NCI-H226 (cell line): ENCODE results near the gene PPM1N.
"Not testable (repeated sequence)": the region's sequence is repeated elsewhere in the genome, so short reads cannot be mapped to it uniquely, and the experiment has no call there.

Experiments used
- DNase-seq: peaks from one replicate; pipeline ENCODE4 v3.0.0-alpha.2; 2015

PPM1N gene

DNA sequence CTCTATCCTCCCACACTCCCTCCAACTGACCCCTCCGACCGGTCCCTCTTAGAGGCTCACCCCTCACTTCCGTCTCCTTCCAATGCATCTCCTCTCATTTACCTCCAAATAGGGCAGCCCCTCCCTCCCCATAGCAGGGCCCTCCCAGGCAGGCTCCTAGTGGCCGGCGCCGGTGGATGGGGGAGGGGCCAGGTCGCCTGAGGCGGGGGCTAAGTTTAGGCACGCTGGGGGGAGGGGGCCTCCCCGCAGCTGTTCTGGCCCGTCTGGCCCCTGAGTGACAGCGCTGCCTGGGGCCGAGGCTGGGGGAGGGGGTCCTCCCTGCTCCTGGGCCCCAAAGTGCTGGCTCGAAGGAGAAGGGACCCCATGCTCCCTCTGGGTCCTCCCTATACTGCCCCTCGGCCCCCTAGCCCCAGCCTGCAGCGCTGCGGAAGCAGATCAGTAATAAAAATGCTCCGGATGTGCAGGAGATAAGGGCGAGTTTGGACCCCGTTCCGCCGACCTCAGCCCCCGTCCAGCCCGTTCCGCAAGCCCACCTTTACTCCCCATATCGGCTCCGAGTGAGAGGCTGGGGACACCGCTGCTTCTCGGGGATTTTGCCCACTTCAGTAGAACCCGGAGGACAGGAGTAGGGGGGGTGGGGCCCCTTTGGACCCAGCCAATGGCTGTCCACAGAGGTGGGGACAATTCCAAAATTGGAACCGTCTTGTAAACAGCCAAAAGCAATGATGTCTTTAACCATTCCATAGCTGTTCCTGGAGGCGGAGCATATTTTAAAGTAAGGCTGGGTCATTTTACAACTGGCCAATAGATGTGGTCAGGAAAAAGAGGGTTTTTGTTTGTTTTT lies 5.4 kb upstream of the PPM1N start:
- no peak for DNase-seq

DNA sequence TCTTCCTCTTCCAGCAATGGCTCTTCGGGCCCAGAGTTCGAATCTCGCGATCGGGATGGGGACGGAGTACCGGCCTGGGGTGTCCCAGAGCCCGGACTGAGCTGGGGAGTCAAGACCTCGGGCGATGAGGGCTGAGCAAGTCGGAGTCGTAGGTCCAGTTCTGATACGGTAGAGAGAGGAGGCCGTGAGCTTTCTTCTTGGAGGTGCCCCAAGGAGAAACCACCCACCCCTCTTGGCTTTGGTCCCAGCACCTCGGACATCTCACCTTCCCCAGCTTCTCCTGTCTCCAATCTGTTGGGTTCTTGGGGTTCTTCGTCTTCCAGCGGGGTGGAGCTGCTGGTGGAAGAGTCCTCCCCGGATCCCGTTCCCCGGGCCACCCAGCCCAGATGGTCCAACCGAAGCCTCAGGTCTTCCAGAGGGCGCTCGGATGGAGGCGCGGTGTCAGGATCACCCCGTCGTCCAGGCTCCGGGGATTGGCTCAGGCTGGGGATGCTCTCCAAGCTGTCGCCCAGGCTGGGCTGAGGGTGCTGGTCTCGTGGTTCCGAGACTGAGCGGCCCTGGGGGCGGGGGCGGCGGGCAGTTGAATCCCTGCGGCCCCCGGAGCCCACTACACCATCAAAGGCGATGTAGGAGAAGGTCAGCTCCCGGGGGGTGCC lies 3.9 kb upstream of the PPM1N start:
- DNase-seq, result no peak

DNA sequence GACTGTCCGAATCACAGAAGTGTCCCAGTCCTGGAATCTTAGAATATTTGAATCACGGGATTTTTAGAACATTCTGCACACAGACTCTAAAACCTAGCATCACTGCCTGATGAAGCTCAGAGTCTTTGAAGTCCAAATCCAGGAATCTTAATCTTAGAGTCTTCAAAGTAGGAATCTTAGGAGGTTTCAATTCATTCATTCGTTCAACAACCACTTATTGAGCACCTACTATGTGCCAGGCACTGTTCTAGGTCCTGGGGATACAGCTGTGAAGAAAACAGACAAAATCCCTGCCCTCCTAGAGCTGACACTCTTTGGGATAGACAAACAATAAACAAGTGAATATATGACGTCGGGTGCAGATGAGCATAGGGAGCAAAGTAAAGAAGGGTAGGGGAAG lies 3.1 kb upstream of the PPM1N start:
- no peak for DNase-seq

DNA sequence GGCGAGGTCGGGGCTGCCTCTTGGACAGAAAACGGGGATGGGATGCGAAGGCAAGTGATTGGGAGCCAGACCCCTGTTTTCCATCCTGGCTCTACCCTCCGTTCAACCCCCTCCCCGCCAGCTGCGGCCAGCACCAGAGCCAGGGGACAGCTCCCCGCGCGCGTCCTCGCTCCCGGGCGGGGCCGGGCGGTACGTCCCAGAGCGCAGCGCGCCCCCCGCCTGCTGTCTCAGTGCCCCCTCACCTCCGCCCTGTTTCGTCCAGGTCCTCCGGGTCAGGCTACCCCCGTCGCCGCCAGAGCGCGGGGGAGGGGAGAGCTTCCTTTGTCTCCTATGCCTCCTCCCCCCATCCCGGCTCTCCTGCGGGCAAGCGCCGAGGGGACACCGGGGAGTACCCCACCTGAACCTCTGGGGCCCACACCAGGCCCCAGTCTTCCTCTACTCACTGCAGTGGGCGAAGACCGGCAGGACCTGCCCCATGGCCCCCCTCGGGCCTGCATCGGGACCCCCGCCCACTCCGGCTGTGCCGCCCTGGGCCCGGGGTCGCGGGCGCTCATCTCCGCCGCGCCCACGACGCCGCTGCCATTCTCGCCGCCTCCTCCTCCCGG lies 1.8 kb upstream of the PPM1N start:
- DNase-seq, result no peak

DNA sequence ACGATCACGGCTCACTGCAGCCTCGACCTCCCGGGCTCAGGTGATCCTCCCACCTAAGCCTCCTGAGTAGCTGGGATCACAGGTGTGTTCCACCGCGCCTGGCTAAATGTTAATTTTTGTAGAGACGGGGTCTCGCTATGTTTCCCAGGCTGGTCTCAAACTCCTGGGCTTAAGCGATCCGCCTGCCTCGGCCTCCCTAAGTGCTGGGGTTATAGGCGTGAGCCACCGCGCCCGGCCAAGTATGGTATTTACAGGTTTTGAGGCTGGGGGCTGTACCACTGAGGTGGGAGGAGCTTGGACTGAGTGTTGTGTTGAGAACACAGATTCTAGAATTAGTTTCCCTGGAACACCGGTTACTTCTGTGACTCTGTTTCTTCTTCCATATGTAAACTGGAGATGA lies 452 bp upstream of the PPM1N start:
- no peak for DNase-seq

DNA sequence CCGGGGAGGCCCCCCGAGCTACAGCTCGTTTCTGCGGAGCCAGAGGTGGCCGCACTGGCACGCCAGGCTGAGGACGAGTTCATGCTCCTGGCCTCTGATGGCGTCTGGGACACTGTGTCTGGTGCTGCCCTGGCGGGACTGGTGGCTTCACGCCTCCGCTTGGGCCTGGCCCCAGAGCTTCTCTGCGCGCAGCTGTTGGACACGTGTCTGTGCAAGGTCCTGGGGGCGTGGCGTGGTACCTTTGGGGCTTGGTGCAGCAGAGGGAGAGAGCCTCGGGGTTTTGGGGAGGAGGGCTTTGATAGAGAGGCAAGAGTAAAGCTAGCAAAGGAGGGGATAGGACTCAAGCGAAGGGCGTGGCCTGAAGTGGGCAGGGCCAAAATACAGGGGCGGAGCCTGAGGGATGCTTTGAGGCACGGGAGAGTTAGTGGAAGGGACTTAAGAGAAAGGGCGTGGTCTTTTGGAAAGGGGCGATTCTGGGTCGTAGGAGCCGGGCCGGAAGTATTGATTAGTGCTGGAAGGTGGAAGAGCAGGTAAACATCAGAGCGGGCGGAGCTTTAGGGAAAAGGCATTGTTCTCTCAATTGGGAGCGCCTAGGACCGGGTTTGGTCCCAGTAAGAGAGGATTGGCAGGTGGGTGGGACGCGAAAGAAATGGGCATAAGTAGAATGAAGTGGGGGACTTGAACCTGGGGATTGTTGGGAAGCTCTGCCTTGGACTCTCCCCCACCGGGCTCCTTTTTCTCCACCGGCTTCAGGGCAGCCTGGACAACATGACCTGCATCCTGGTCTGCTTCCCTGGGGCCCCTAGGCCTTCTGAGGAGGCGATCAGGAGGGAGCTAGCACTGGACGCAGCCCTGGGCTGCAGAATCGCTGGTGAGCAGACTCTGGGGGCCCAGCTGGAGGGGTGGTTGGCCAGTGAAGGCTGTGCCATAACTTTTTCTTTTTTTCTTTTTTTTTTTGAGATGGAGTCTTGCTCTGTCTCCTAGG lies 1.2 kb downstream of the PPM1N start:
- no peak for DNase-seq

DNA sequence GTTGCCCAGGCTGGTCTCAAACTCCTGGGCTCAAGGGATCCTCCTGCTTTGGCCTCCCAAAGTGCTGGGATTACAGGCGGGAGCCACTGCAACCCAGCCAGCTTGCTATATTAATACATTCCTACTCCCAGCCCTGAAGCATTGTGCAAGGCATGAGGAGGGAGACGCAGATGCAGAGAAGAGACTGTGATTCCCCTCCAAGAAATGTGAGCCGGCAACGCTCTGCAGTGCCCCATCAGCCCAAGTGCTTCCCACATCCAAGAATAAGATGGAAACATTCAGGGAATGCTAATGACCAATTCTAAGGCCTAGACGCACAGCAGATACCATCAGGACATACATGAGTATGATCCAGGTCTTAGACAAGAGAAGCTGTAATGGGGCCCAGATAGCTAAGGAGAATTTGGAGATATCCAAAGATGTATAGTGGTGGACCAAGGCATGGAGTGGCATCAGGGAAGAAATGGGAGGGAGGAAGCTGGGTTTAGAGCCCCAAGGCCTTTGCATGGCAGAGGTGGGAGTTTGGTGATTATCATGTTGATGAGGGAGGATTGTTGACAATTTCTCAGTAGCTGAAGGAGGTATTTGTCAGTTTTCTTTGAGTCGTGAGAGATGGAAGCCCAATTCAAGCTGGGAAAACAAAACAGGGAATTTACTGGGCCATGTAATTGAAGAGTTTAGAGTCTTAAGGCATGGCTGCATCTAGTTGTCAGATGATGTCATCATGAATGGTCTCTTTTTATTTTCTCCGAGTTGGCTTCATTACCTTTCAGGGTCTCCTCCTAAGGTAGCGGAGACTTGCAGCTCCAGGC lies 2.9 kb downstream of the PPM1N start:
- DNase-seq, result no peak

DNA sequence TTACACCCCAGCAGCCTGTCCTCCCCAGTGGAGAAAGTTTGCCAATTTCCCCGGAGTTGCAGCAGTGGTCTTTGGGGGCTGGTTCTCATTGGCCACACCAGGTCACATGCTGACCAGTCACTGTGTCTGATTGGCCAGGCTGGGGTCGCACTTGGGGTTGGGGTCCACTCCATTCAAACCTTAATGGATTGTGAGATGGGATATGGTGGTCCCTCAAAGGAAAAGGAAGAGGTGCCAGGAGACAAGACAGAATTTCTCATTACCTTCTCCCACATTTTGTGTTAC lies 3.4 kb downstream of the PPM1N start:
- no peak for DNase-seq

DNA sequence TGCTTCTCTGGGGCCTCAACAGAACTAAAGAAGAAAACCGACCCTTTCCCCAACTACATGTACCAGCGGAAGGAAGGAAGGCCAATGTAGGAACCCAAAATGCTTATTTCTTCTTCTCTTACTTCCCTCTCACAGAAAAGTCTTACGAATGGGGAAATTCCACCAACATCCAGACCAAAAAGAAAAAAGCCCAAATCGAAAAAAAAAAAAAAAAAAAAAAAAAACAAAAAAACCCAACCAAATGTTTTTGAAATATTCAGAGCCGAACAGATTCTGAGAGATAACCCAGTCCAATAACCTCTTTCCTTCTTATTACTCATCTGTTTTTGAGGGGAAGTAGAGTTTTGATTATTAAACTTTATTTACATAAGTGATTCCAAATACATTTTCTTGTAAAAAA lies 3.9 kb downstream of the PPM1N start:
- no peak for DNase-seq

DNA sequence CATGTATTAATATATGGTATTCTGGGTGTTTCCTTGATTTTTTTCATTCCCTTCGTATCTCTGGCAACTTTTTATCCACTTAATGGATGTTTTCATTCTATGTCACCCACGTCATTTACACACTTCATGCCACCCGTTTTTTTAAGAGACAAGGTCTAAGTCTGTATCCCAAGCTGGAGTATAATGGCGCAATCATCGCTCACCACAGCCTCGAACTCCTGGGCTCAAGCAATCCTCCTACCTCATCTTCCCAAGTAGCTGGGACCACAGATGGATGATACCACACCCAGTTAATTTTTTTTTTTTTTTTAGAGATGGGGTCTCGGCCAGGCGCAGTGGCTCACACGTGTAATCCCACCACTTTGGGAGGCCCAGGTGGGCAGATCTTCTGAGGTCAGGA lies 5.7 kb downstream of the PPM1N start:
- DNase-seq, result no peak

DNA sequence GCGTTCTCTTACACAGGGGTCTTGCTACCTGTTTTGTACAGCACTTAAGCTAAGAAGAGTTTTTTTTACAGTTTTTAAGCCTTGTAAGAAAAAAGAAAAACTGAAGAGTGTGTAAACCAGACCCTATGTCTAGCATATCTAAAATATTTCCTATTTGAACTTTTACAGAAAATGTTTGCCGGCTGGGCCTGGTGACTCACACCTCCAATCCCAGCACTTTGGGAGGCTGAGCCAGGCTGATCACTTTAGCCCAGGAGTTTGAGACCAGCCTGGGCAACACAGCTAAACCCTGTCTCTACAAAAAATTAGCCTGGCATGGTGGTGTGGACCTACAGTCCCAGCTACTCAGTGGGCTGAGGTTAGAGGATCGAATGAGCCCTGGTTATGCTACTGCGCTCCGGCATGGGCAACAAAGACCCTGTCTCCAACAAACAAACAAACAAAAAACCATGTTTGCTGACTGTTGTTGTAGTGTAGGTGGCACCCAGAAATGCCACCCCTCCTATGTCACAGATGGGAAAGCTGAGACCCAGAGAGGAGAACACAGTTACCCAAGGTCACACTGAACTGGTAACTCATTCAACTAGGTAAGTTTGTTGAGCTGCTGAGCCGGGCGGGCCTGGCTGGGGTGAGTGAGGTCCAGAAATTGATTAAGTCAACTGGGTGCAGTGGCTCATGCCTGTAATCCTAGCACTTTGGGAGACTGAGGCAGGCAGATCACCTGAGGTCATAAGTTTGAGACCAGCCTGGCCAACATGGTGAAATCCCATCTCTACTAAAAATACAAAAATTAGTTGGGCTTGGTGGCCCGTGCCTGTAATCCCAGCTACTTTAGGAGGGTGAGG lies 7.1 kb downstream of the PPM1N start:
- DNase-seq, result peak; percentile 33

DNA sequence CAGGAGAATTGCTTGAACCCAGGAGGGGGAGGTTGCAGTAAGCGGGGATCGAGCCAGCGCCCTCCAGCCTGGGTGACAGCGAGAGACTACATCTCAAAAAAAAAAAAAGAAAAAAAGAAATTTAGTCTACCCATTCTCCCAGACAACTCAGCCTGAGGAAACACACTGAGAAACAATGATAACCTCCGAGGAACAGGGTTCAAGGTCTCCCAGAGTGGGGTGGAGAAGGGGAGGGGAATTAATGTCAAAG lies 7.7 kb downstream of the PPM1N start:
- DNase-seq, result no peak

DNA sequence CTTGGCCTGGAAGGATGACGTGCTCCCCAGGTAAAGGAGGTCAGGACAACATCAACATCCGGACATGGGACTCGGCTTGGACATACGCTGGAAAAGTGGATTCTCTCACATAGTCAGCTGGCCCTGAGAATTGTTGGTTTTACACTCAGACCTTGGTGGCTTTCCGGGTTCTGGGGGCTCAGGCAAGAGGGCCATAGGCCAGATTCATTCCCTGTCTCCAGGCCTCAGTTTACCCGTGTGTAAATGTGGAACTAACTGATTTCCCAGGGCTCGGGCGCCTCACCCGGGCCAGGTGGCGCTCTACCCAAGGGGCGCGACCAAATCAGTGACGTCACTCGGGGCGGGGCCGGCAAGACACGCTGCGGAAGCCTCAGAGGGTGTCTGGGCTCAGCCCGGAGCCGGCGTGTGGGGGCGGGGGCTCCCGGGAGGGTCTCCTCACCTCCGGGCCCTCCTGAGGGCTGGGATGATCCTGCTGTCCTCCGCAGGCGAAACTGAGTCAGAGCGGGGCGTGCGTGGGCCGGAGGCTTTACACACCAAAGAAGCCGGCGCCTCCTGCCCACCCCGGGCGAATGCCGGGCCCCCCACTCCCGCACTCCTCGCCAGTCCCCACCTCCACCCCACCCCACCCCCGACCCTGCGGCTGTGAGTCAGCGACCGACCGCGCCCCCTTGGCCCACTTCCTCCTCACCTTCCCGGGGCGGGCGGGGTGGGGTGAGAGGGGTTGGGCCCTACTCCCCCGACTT lies 8.2 kb downstream of the PPM1N start:
- peak; percentile 91 for DNase-seq

DNA sequence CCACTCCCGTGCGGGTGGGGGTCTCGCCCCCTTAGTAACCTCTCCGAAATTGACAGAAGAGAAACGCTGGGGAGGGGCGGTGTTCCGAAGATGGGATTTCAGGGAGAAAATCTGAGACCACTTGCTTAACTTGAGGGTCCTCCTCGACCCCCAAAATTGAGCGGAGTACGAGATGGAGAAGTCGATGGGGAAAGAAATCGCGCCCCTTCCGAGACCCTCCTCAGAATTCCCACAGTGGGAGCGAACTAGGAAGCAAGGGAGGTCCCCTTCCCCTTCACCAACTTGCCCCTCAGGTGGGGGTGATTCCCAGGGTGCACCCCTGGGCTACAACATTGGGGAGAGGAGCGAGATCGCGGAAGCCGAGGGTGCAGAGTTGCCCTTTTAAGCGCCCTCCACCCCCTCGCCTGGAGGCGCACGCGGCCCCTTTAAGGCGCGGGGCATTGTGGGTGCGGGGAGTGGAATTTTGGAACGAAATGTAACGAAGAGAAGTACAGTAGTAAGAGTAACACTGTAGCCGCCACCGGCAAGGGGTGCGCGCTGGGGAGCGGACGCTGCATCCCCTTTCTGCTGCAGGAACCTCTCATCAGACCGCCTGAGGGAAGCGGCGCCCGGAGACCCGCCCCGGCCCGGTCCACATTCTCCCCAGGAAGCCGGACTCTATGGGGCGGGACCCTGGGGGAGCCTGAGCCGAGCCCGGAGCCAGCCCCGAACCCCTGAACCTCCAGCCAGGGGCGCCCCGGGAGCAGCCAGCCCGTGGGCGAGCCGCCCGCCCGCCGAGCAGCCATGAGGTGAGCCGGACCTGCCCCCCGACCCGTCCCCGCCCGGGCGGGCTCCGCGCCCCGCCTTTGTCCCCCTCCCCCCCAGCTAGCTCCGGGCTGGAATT lies 9.0 kb downstream of the PPM1N start, which contains the start of gene VASP:
Gene VASP (plus strand): TSS at position 491 of the 883 bp plus-strand sequence. CDS start 293 bp downstream, at position 784.
- DNase-seq, result peak; percentile 92

DNA sequence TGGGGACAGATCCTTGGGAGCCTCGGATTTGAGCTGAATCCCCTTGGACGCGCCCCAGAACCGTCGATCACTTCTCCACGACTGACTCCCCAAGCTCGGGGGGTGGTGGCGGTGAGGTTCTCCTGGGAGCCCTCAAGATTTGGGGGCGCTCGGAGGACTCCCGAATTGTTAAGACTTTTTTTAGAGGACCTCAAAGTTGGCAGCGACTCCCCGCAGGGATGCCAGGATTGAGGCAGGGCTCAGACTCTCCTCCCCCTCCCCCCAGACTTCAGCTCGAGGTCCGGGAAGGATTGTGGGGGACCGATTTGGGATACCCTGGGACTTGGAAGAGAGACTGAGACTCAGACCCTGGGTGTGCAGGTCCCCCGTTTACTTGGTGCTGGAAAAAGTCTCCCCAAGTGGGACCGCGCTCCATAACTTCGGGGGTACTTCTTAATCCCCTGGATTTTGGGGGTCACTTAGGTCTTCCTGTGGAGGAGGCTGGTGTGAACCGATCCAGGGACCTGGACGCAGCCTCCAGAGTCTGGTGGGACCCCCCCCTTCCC lies 9.7 kb downstream of the PPM1N start:
- no peak for DNase-seq

DNA sequence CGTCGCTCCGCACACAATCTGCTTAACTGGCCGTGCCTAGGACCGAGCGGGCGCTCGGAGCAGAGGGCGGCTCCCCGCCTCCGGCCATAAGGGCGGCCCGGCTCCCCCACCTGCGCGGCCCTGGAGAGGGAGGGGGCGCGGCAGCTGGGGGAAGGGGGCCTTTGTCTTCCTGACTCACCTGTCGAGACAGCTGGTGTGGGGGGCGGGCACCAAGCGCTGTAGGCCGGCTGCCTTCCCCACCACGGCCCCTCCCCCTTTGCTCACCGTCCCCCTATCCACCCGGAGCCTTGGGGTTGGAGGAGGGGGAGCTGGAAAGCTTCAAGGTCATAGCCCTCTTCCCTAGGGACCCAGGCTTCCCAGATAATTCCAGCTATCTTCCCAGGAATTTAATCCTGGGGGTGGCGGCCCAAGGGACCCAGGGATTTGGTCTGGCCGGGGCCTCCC lies 10.2 kb downstream of the PPM1N start:
- DNase-seq, result no peak

DNA sequence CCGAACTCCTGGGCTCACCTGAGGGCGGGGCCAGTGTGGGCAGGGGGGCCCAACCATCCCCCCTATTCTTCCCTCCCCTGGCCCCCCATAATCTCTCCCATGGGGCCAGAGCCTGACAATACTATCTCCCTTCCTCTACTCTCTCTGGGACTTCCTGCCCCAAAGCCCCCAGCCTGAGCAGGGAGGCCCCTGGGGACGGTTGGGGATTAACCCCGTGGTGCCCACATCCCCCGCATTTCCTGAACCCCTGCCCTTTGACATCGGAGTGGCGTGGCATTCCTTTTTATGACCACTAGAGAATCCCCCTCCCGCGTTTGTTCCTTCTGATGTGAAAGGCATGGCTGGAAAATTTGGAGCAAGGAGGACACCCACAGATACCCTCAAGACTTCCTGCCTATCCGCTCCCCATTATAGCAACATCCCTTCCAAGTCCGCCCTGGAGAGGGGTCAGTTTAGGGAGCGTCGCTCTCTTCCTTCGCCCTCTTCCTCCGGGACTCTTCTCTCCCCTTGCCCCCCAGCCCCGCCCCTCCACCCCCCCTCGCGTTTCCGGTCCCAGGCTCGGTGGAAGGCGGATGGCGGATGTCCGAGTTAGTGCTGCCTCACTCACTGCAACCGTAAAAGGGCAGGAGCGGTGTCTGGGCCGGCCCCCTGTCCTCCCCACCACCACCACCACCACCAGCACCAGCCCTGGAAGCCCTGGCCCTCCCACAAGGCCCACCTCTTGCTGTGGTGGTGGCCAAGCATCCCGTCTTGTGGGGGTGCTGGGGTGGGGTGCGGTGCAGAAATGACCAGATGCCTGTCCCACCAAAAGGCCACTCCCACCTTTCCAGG lies 10.8 kb downstream of the PPM1N start:
- peak; percentile 62 for DNase-seq

DNA sequence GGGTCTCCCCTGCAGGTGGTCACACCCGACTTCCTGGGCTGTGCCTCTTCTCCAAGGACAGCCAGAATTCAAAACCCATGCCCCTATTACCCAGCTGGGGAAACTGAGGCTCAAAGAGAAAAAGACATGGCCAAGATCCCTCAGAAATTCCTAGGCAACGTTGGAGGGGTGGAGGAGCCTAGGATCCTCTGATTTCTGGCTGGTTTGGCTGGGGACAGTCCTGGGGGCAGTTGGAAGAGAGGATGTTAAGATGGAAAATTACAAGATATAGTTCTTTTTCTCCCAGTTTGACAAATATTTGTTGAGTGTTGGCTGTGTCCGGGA lies 11.4 kb downstream of the PPM1N start:
- DNase-seq, result no peak

DNA sequence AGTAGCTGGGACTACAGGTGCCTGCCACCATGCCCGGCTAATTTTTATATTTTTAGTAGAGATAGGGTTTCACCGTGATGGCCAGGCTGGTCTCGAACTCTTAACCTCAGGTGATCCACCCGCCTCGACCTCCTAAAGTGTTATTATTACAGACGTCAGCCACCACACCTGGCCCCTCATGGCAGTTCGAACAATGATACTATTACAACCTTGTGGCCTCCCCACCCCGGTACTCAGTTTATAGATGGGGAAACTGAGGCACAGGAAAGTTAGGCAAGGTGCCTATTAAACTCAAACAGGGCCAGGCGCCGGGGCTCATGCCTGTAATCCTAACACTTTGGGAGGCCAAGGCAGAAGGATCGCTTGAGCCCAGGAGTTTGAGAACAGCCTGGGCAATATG lies 12.1 kb downstream of the PPM1N start:
- not testable (repeated sequence) for DNase-seq
